BLaER1 treated with 17β-estradiol and CSF1 and Interleukin-3, amounts not matched to agents 10 nM and 100 nM (cell line): Measurements from ENCODE around the gene PXYLP1.

Source experiments
- H3K27ac ChIP-seq, 11 experiments: shearing (Covaris generic); formaldehyde crosslinking; 2 replicates each; pipeline ENCODE4 v1.8.1; 2022
- H3K27me3 ChIP-seq, 11 experiments: shearing (Covaris generic); formaldehyde crosslinking; 2 replicates each; pipeline ENCODE4 v1.8.1; 2022
- H3K36me3 ChIP-seq, 11 experiments: shearing (Covaris generic); formaldehyde crosslinking; 2 replicates each; pipeline ENCODE4 v1.8.1; 2022
- H3K4me1 ChIP-seq, 10 experiments: shearing (Covaris generic); formaldehyde crosslinking; 2 replicates each; pipeline ENCODE4 v1.8.1; 2022
- H3K4me2 ChIP-seq, 11 experiments: shearing (Covaris generic); formaldehyde crosslinking; 2 replicates each; pipeline ENCODE4 v1.8.1; 2022
- H3K4me3 ChIP-seq, 10 experiments: shearing (Covaris generic); formaldehyde crosslinking; 2 replicates each; pipeline ENCODE4 v1.8.1; 2022
- H3K9ac ChIP-seq, 11 experiments: shearing (Covaris generic); formaldehyde crosslinking; 2 replicates each; pipeline ENCODE4 v1.8.1; 2022
- H3K9me3 ChIP-seq, 11 experiments: shearing (Covaris generic); formaldehyde crosslinking; replicated peaks in 1 of 11; 2 replicates each; pipeline ENCODE4 v1.8.1; 2022
- H4K20me1 ChIP-seq, 11 experiments: shearing (Covaris generic); formaldehyde crosslinking; 2 replicates each; pipeline ENCODE4 v1.8.1; 2022
- Cebpa-rat ChIP-seq, 11 experiments: shearing (Covaris generic); IDR thresholded peaks; 2 replicates each; pipeline ENCODE4 v1.8.1; 2022

The PXYLP1 gene

DNA sequence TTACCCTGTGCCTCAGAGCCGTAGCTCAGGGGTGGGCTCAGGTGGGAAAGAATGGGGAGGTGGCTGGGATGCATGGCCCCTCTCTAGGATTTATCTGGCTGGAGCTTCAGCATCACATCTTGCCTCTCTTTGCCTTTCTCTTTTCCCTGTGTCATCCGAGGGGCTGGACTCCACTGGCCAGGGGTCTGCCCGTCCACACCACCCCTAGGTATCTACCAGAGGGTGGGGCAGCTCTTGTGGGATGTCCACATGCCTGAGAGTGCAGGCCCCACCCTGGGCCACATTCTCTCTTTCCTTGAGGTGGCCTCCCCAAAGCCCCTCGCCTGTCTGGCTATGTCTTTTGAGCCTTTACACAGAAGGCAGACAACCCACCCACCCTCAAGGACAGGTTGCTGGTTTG, 37.2 kb downstream of the PXYLP1 start:
- TF ChIP-seq Cebpa-rat (IDR thresholded peaks at IDR 0.05): no peak
- Histone ChIP-seq H3K9me3 (no peaks in the 10 kb centered on the region), H3K9ac (no peak overlapping the region), H4K20me1 (no peaks in the 10 kb centered on the region), H3K4me3 (no peak overlapping the region), H3K36me3 (peaks cover 0 to 21% (median 10%) of the 10 kb centered on the region in 11 experiments; a peak in 7 of 22 replicates), H3K27me3 (no peaks in the 10 kb centered on the region), H3K27ac (no peak overlapping the region), H3K4me1 (peaks cover 4 to 22% (median 16%) of the 10 kb centered on the region in 10 experiments; a peak in 15 of 20 replicates), H3K4me2 (no peak overlapping the region)

DNA sequence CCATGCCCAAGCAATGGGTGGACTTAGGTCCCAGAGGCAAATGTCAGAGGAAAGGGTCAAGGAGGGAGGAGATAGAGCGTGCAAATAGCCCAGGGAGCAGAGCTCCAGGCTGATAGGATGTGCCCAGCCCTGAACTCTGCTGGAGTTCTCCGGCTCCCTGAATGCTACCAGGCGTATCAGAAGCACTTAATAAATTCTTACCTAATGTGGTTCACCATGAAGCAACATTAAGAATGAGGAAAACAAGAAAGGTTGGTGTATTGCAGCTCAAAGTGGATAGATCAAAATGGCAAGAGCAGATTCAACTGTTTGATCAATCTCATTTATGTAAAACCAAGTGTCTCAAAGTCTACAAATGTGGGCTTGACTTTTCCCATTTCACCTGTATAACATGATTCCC, 38.3 kb downstream of the PXYLP1 start:
- H3K4me3 ChIP-seq: no peak overlapping the region
- peaks cover 4 to 29% (median 22%) of the 10 kb centered on the region in 10 experiments; a peak in 16 of 20 replicates for H3K4me1 ChIP-seq
- peaks cover 0 to 23% (median 3%) of the 10 kb centered on the region in 11 experiments; a peak in 7 of 22 replicates for H3K36me3 ChIP-seq
- H3K9ac ChIP-seq: no peak overlapping the region
- no peak overlapping the region for H3K27ac ChIP-seq
- H3K9me3 ChIP-seq: no peaks in the 10 kb centered on the region
- no peak for TF ChIP-seq Cebpa-rat (IDR thresholded peaks at IDR 0.05)
- no peaks in the 10 kb centered on the region for H3K27me3 ChIP-seq
- no peaks in the 10 kb centered on the region for H4K20me1 ChIP-seq
- no peak overlapping the region for H3K4me2 ChIP-seq

- H3K4me1 ChIP-seq: peaks cover 4 to 32% (median 25%) of the 10 kb centered on the region in 10 experiments; a peak in 16 of 20 replicates
- H3K4me3 ChIP-seq: no peak overlapping the region
- H3K36me3 ChIP-seq: peaks cover 0 to 18% (median 0%) of the 10 kb centered on the region in 11 experiments; a peak in 5 of 22 replicates
- no peaks in the 10 kb centered on the region for H4K20me1 ChIP-seq
- peak overlapping the region in 8 of 11 experiments; percentile 12 to 39 (median 19); a peak in 10 of 22 replicates for H3K4me2 ChIP-seq
- H3K9me3 ChIP-seq: no peaks in the 10 kb centered on the region
- TF ChIP-seq Cebpa-rat (IDR thresholded peaks at IDR 0.05): no peak
- H3K9ac ChIP-seq: no peak overlapping the region
- no peaks in the 10 kb centered on the region for H3K27me3 ChIP-seq
- no peak overlapping the region for H3K27ac ChIP-seq
Measured at GRCh38 chr3:141271279-141272030, 39.8 kb downstream of the PXYLP1 start.

GRCh38 chr3:141272906-141273662, 41.5 kb downstream of the PXYLP1 start:
- no peak for TF ChIP-seq Cebpa-rat (IDR thresholded peaks at IDR 0.05)
- Histone ChIP-seq H3K36me3 (peaks cover 0 to 18% (median 0%) of the 10 kb centered on the region in 11 experiments; a peak in 5 of 22 replicates), H3K4me3 (no peak overlapping the region), H4K20me1 (no peaks in the 10 kb centered on the region), H3K9ac (no peak overlapping the region), H3K9me3 (no peaks in the 10 kb centered on the region), H3K4me1 (peaks cover 0 to 20% (median 18%) of the 10 kb centered on the region in 10 experiments; a peak in 15 of 20 replicates), H3K27me3 (no peaks in the 10 kb centered on the region), H3K4me2 (no peak overlapping the region), H3K27ac (no peak overlapping the region)

- no peak overlapping the region for H3K4me2 ChIP-seq
- no peak overlapping the region for H3K9ac ChIP-seq
- H3K4me1 ChIP-seq: peaks cover 4 to 28% (median 25%) of the 10 kb centered on the region in 10 experiments; a peak in 19 of 20 replicates
- no peak overlapping the region for H3K27ac ChIP-seq
- H3K36me3 ChIP-seq: peaks cover 0 to 14% (median 0%) of the 10 kb centered on the region in 11 experiments; a peak in 5 of 22 replicates
- no peak for TF ChIP-seq Cebpa-rat (IDR thresholded peaks at IDR 0.05)
- H3K9me3 ChIP-seq: no peaks in the 10 kb centered on the region
- no peaks in the 10 kb centered on the region for H3K27me3 ChIP-seq
- no peak overlapping the region for H3K4me3 ChIP-seq
- H4K20me1 ChIP-seq: no peaks in the 10 kb centered on the region
Measured at GRCh38 chr3:141273700-141274410, 42.2 kb downstream of the PXYLP1 start.

GRCh38 chr3:141274411-141275031, 42.9 kb downstream of the PXYLP1 start:
- Histone ChIP-seq H3K4me3 (no peak overlapping the region), H3K27ac (no peak overlapping the region), H3K4me2 (peak overlapping the region in 3 of 11 experiments; percentile 8 to 35 (median 21); a peak in 7 of 22 replicates), H3K9ac (no peak overlapping the region), H4K20me1 (no peaks in the 10 kb centered on the region; a peak in 1 of 22 replicates), H3K36me3 (peaks cover 0 to 13% (median 0%) of the 10 kb centered on the region in 11 experiments; a peak in 5 of 22 replicates), H3K27me3 (no peaks in the 10 kb centered on the region), H3K4me1 (peaks cover 7 to 34% (median 29%) of the 10 kb centered on the region in 10 experiments; a peak in 19 of 20 replicates), H3K9me3 (no peaks in the 10 kb centered on the region)
- TF ChIP-seq Cebpa-rat (IDR thresholded peaks at IDR 0.05): no peak

DNA sequence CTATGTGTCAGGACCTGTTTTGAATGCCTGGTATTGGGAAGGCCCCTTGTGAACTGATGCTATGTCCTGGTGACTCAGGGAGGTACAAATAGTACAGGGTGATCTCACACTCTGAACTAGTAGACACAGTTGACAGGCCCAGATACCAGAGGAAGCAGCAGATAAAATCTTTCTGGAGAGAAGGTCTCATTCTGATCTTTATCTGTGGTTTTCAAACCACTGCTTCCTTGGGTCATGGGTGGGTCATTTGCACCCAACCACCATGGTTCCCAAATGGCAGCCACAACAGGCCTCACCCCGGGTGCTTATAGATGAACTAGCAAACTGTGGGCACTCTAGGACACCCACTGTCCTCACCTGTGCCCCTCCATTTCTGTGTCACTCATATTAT, 43.4 kb downstream of the PXYLP1 start:
- no peaks in the 10 kb centered on the region; a peak in 1 of 22 replicates for H4K20me1 ChIP-seq
- no peak overlapping the region for H3K27ac ChIP-seq
- peak overlapping the region in 3 of 11 experiments; percentile 8 to 35 (median 21); a peak in 6 of 22 replicates for H3K4me2 ChIP-seq
- no peaks in the 10 kb centered on the region for H3K9me3 ChIP-seq
- H3K27me3 ChIP-seq: no peaks in the 10 kb centered on the region
- no peak overlapping the region for H3K4me3 ChIP-seq
- TF ChIP-seq Cebpa-rat (IDR thresholded peaks at IDR 0.05): no peak
- peaks cover 7 to 34% (median 29%) of the 10 kb centered on the region in 10 experiments; a peak in 19 of 20 replicates for H3K4me1 ChIP-seq
- peaks cover 0 to 17% (median 5%) of the 10 kb centered on the region in 11 experiments; a peak in 8 of 22 replicates for H3K36me3 ChIP-seq
- no peak overlapping the region for H3K9ac ChIP-seq

GRCh38 chr3:141275511-141275910, 43.9 kb downstream of the PXYLP1 start:
- peaks cover 7 to 34% (median 29%) of the 10 kb centered on the region in 10 experiments; a peak in 19 of 20 replicates for H3K4me1 ChIP-seq
- H3K4me3 ChIP-seq: no peak overlapping the region
- TF ChIP-seq Cebpa-rat (IDR thresholded peaks at IDR 0.05): no peak
- no peaks in the 10 kb centered on the region for H3K9me3 ChIP-seq
- H3K27ac ChIP-seq: no peak overlapping the region
- no peak overlapping the region for H3K9ac ChIP-seq
- H4K20me1 ChIP-seq: no peaks in the 10 kb centered on the region; a peak in 1 of 22 replicates
- H3K27me3 ChIP-seq: no peaks in the 10 kb centered on the region
- peaks cover 0 to 21% (median 8%) of the 10 kb centered on the region in 11 experiments; a peak in 8 of 22 replicates for H3K36me3 ChIP-seq
- no peak overlapping the region for H3K4me2 ChIP-seq
